Measurements from ENCODE around the gene CLDN25. TPM values are rescaled to one million over a fixed set of nuclear protein-coding genes. Genes with fewer than 3 reads are reported as not detected.
"Not testable (repeated sequence)": the region's sequence is repeated elsewhere in the genome, so short reads cannot be mapped to it uniquely, and the experiment has no call there.

CLDN25 gene
- not detected for polyA plus RNA-seq
- long read RNA-seq, donor 1: 0 reads
- long read RNA-seq, donor 2: 0 reads
- long read RNA-seq, donor 3: 0 reads
- long read RNA-seq, donor 4: 0 reads
- long read RNA-seq, donor 5: 0 reads
- long read RNA-seq, donor 6: 0 reads
- long read RNA-seq, donor 7: 0 reads
- long read RNA-seq, donor 8: 0 reads
- long read RNA-seq, donor 9: 0 reads
- long read RNA-seq, donor 10: 0 reads
- long read RNA-seq, donor 11: 0 reads

GRCh38 chr11:113779496-113779895 is at the start of gene CLDN25:
CLDN25 (plus strand) TSS chr11:113779796; CDS start chr11:113779796, 0 bp downstream.
- no CpG with 5 or more reads among the region's 4 CpGs for WGBS (ENCODE audit: insufficient coverage, low lambda C conversion rate)
- no peaks in the 10 kb centered on the region for H3K9me3 ChIP-seq (ENCODE audit: control insufficient read depth, low read depth, low read length)
- H3K36me3 ChIP-seq (ENCODE audit: control insufficient read depth, insufficient read depth, low read length): no peaks in the 10 kb centered on the region
- no peak for DNase-seq
- peaks cover 17% of the 10 kb centered on the region for H3K27me3 ChIP-seq (ENCODE audit: control insufficient read depth, insufficient read depth, low read length)
- no peak within 1 kb of the TSS for H3K4me3 ChIP-seq (ENCODE audit: low read length)
- no peaks in the 10 kb centered on the region for H3K4me1 ChIP-seq (ENCODE audit: control insufficient read depth, insufficient read depth, low read length)
- H3K27ac ChIP-seq (ENCODE audit: low read length): no peak within 1 kb of the TSS

- H3K27ac ChIP-seq (ENCODE audit: low read length): no peak overlapping the region
- H3K4me1 ChIP-seq (ENCODE audit: control insufficient read depth, insufficient read depth, low read length): peaks cover 2% of the 10 kb centered on the region
- H3K27me3 ChIP-seq (ENCODE audit: control insufficient read depth, insufficient read depth, low read length): no peaks in the 10 kb centered on the region
- H3K9me3 ChIP-seq (ENCODE audit: control insufficient read depth, low read depth, low read length): no peaks in the 10 kb centered on the region
- 0% methylated on average over 1 of the region's 4 CpGs for WGBS (ENCODE audit: insufficient coverage, low lambda C conversion rate)
- H3K36me3 ChIP-seq (ENCODE audit: control insufficient read depth, insufficient read depth, low read length): peaks cover 30% of the 10 kb centered on the region
- DNase-seq: peak; percentile 51 to 52
- no peak overlapping the region for H3K4me3 ChIP-seq (ENCODE audit: low read length)
These were observed 48.5 kb upstream of the CLDN25 start for GRCh38 chr11:113730887-113731726.

GRCh38 chr11:113732092-113732491 is 47.5 kb upstream of the CLDN25 start:
- Histone ChIP-seq H3K27me3 (ENCODE audit: control insufficient read depth, insufficient read depth, low read length) (no peaks in the 10 kb centered on the region), H3K27ac (ENCODE audit: low read length) (no peak overlapping the region), H3K9me3 (ENCODE audit: control insufficient read depth, low read depth, low read length) (no peaks in the 10 kb centered on the region), H3K4me3 (ENCODE audit: low read length) (no peak overlapping the region), H3K36me3 (ENCODE audit: control insufficient read depth, insufficient read depth, low read length) (peaks cover 39% of the 10 kb centered on the region), H3K4me1 (ENCODE audit: control insufficient read depth, insufficient read depth, low read length) (no peaks in the 10 kb centered on the region)
- 100% methylated on average over 1 of the region's 5 CpGs for WGBS (ENCODE audit: insufficient coverage, low lambda C conversion rate)
- DNase-seq: no peak

DNA sequence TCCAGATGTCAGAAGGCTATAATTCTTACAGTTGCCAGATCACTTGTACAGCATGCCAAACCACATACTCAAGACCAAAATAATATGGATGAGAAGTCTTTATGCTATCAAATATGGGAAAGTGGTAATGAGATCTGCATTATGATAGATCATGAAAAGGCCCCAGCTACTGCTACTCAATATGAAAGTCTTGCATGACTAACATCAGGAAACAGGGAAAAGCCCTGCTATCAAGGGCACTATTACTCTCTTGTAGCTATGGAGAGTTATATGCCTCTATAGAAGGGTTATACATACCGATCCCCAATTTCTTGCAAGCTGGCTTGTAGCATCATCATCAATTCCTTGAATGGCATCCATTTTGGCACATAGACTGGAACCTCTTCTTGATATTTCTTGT is 43.3 kb upstream of the CLDN25 start:
- no peaks in the 10 kb centered on the region for H3K9me3 ChIP-seq (ENCODE audit: control insufficient read depth, low read depth, low read length)
- H3K4me1 ChIP-seq (ENCODE audit: control insufficient read depth, insufficient read depth, low read length): no peaks in the 10 kb centered on the region
- H3K4me3 ChIP-seq (ENCODE audit: low read length): no peak overlapping the region
- H3K27ac ChIP-seq (ENCODE audit: low read length): no peak overlapping the region
- H3K36me3 ChIP-seq (ENCODE audit: control insufficient read depth, insufficient read depth, low read length): peaks cover 70% of the 10 kb centered on the region
- H3K27me3 ChIP-seq (ENCODE audit: control insufficient read depth, insufficient read depth, low read length): no peaks in the 10 kb centered on the region
- no peak for DNase-seq
- WGBS (ENCODE audit: insufficient coverage, low lambda C conversion rate): no CpG with 5 or more reads among the region's 1 CpG

DNA sequence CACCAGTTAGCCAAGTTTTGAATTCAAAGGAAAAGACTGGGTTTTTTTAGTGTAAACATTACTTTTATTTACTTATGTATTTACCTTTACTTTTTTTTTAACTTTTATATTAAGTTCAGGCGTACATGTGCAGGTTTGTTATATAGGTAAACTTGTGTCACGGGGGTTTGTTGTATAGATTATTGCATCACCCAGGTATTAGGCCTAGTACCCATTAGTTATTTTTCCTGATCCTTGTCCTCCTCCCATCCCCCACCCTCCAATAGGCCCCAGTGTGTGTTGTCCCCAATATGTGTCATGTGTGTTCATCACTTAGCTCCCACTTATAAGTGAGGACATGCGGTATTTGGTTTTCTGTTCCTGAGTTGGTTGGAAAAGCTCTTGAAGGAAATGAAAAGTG is 26.7 kb upstream of the CLDN25 start:
- Histone ChIP-seq H3K4me3 (ENCODE audit: low read length) (no peak overlapping the region), H3K27me3 (ENCODE audit: control insufficient read depth, insufficient read depth, low read length) (no peaks in the 10 kb centered on the region), H3K27ac (ENCODE audit: low read length) (no peak overlapping the region), H3K36me3 (ENCODE audit: control insufficient read depth, insufficient read depth, low read length) (peaks cover 35% of the 10 kb centered on the region), H3K9me3 (ENCODE audit: control insufficient read depth, low read depth, low read length) (no peaks in the 10 kb centered on the region), H3K4me1 (ENCODE audit: control insufficient read depth, insufficient read depth, low read length) (no peaks in the 10 kb centered on the region)
- no peak for DNase-seq
- 83% methylated on average over 1 of the region's 3 CpGs for WGBS (ENCODE audit: insufficient coverage, low lambda C conversion rate)

DNA sequence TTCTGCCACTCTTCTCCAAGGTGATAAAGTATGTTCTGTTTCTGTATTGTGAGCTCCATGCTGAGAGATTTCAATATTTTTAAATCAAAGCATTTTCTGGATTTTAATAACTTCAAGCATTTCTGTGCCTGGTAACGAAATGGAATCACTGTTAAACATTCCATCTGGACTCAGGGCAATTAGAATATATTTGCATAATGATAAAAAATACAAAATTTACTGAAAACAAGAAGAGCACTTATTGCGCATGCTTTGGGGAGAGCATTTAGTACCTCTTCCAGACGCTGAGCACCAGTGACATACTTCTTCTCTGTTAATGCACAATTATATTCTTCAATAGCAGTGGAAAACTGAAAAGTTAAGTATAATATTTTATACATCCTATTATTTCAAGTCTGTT is 19.4 kb upstream of the CLDN25 start:
- no peak for DNase-seq
- Histone ChIP-seq H3K27ac (ENCODE audit: low read length) (no peak overlapping the region), H3K27me3 (ENCODE audit: control insufficient read depth, insufficient read depth, low read length) (no peaks in the 10 kb centered on the region), H3K4me3 (ENCODE audit: low read length) (no peak overlapping the region), H3K36me3 (ENCODE audit: control insufficient read depth, insufficient read depth, low read length) (peaks cover 45% of the 10 kb centered on the region), H3K4me1 (ENCODE audit: control insufficient read depth, insufficient read depth, low read length) (no peaks in the 10 kb centered on the region), H3K9me3 (ENCODE audit: control insufficient read depth, low read depth, low read length) (no peaks in the 10 kb centered on the region)
- 100% methylated on average over 1 of the region's 3 CpGs for WGBS (ENCODE audit: insufficient coverage, low lambda C conversion rate)

GRCh38 chr11:113763040-113763439 is 16.6 kb upstream of the CLDN25 start:
- H3K36me3 ChIP-seq (ENCODE audit: control insufficient read depth, insufficient read depth, low read length): peaks cover 47% of the 10 kb centered on the region
- not testable (repeated sequence) for H3K4me1 ChIP-seq (ENCODE audit: control insufficient read depth, insufficient read depth, low read length); H3K27me3 ChIP-seq (ENCODE audit: control insufficient read depth, insufficient read depth, low read length); H3K9me3 ChIP-seq (ENCODE audit: control insufficient read depth, low read depth, low read length); H3K27ac ChIP-seq (ENCODE audit: low read length); DNase-seq; H3K4me3 ChIP-seq (ENCODE audit: low read length)
- no CpG with 5 or more reads among the region's 2 CpGs for WGBS (ENCODE audit: insufficient coverage, low lambda C conversion rate)

GRCh38 chr11:113764527-113765219 is 14.9 kb upstream of the CLDN25 start:
- Histone ChIP-seq H3K36me3 (ENCODE audit: control insufficient read depth, insufficient read depth, low read length) (peaks cover 45% of the 10 kb centered on the region), H3K4me1 (ENCODE audit: control insufficient read depth, insufficient read depth, low read length) (no peaks in the 10 kb centered on the region), H3K9me3 (ENCODE audit: control insufficient read depth, low read depth, low read length) (no peaks in the 10 kb centered on the region), H3K4me3 (ENCODE audit: low read length) (no peak overlapping the region), H3K27ac (ENCODE audit: low read length) (no peak overlapping the region), H3K27me3 (ENCODE audit: control insufficient read depth, insufficient read depth, low read length) (no peaks in the 10 kb centered on the region)
- whole genome bisulfite sequencing (ENCODE audit: insufficient coverage, low lambda C conversion rate): 100% methylated on average over 2 of the region's 2 CpGs
- DNase-seq: no peak

GRCh38 chr11:113771964-113772363 is 7.6 kb upstream of the CLDN25 start:
- no peak for DNase-seq
- Histone ChIP-seq H3K9me3 (ENCODE audit: control insufficient read depth, low read depth, low read length) (no peaks in the 10 kb centered on the region), H3K4me3 (ENCODE audit: low read length) (no peak overlapping the region), H3K27ac (ENCODE audit: low read length) (no peak overlapping the region), H3K4me1 (ENCODE audit: control insufficient read depth, insufficient read depth, low read length) (no peaks in the 10 kb centered on the region), H3K36me3 (ENCODE audit: control insufficient read depth, insufficient read depth, low read length) (peaks cover 25% of the 10 kb centered on the region), H3K27me3 (ENCODE audit: control insufficient read depth, insufficient read depth, low read length) (peaks cover 5% of the 10 kb centered on the region)
- WGBS (ENCODE audit: insufficient coverage, low lambda C conversion rate): 80% methylated on average over 1 of the region's 3 CpGs

GRCh38 chr11:113773092-113773415 is 6.5 kb upstream of the CLDN25 start:
- no CpG with 5 or more reads among the region's 10 CpGs for WGBS (ENCODE audit: insufficient coverage, low lambda C conversion rate)
- DNase-seq: peak in 1 of 2 donors; percentile 2
- H3K9me3 ChIP-seq (ENCODE audit: control insufficient read depth, low read depth, low read length): no peaks in the 10 kb centered on the region
- H3K36me3 ChIP-seq (ENCODE audit: control insufficient read depth, insufficient read depth, low read length): peaks cover 17% of the 10 kb centered on the region
- H3K4me1 ChIP-seq (ENCODE audit: control insufficient read depth, insufficient read depth, low read length): no peaks in the 10 kb centered on the region
- peak overlapping the region; percentile 79 for H3K27ac ChIP-seq (ENCODE audit: low read length)
- peak overlapping the region; percentile 88 for H3K4me3 ChIP-seq (ENCODE audit: low read length)
- H3K27me3 ChIP-seq (ENCODE audit: control insufficient read depth, insufficient read depth, low read length): peaks cover 6% of the 10 kb centered on the region

Data from large intestine (tissue), 12 donors.